HepG2 (cell line): Measurements from ENCODE around the gene ASB14. TPM values are rescaled to one million over a fixed set of nuclear protein-coding genes. Genes with fewer than 3 reads are reported as not detected.

Source experiments
- ARID5B ChIP-seq: IDR thresholded peaks from 2 replicates; pipeline ENCODE4 v1.4.0; 2020; ENCODE audit warnings: mild to moderate bottlenecking, missing genetic modification reagents
- ATAD3A ChIP-seq: sonication (generic); formaldehyde crosslinking; IDR thresholded peaks from 2 replicates; pipeline ENCODE4 v1.4.0; 2020; ENCODE audit warnings: missing genetic modification reagents
- BORCS8-MEF2B ChIP-seq: sonication (generic); formaldehyde crosslinking; IDR thresholded peaks from 2 replicates; pipeline ENCODE4 v1.8.0; 2022; ENCODE audit warnings: mild to moderate bottlenecking, missing genetic modification reagents
- GFI1 ChIP-seq: sonication (generic); formaldehyde crosslinking; IDR thresholded peaks from 2 replicates; pipeline ENCODE4 v1.5.0; 2020; ENCODE audit warnings: missing genetic modification reagents, mild to moderate bottlenecking, borderline replicate concordance
- GTF3A ChIP-seq: sonication (generic); formaldehyde crosslinking; conservative IDR thresholded peaks from 2 replicates; pipeline ENCODE4 v1.4.0; 2020; ENCODE audit warnings: mild to moderate bottlenecking, missing genetic modification reagents
- KDM1A ChIP-seq: IDR thresholded peaks from 2 replicates; pipeline ENCODE4 v1.6.1; 2016; ENCODE audit warnings: missing compliant biosample characterization
- KDM5B ChIP-seq: sonication (generic); formaldehyde crosslinking; IDR thresholded peaks from 2 replicates; pipeline ENCODE4 v1.4.0; 2020; ENCODE audit warnings: missing genetic modification reagents, mild to moderate bottlenecking, borderline replicate concordance
- MAFG ChIP-seq: sonication (generic); formaldehyde crosslinking; IDR thresholded peaks from 2 replicates; pipeline ENCODE4 v1.5.1; 2020; ENCODE audit warnings: mild to moderate bottlenecking, missing genetic modification reagents
- MTERF4 ChIP-seq: sonication (generic); formaldehyde crosslinking; IDR thresholded peaks from 2 replicates; pipeline ENCODE4 v1.8.0; 2023; ENCODE audit warnings: mild to moderate bottlenecking, missing genetic modification reagents
- PHF8 ChIP-seq: sonication (generic); formaldehyde crosslinking; IDR thresholded peaks from 2 replicates; pipeline ENCODE4 v1.5.0; 2020; ENCODE audit warnings: missing genetic modification reagents
- SNAPC4 ChIP-seq: sonication (generic); formaldehyde crosslinking; IDR thresholded peaks from 2 replicates; pipeline ENCODE4 v1.4.0; 2020; ENCODE audit warnings: mild to moderate bottlenecking, missing genetic modification reagents
- ZBTB39 ChIP-seq: sonication (generic); formaldehyde crosslinking; IDR thresholded peaks from 2 replicates; pipeline ENCODE4 v1.5.0; 2020; ENCODE audit warnings: missing genetic modification reagents
- ZFP36 ChIP-seq: fragments of 150-350 bp; IDR thresholded peaks from 2 replicates; pipeline ENCODE4 v1.6.1; 2018; ENCODE audit warnings: borderline replicate concordance, low read length, low read depth; ENCODE audit not compliant: partially characterized antibody
- ZMAT3 ChIP-seq: sonication (generic); formaldehyde crosslinking; conservative IDR thresholded peaks from 2 replicates; pipeline ENCODE4 v1.7.0; 2021; ENCODE audit warnings: missing genetic modification reagents
- ZNF382 ChIP-seq: sonication (generic); formaldehyde crosslinking; IDR thresholded peaks from 2 replicates; pipeline ENCODE4 v1.5.0; 2020; ENCODE audit warnings: missing genetic modification reagents, mild to moderate bottlenecking, borderline replicate concordance
- ZNF616 ChIP-seq: sonication (generic); formaldehyde crosslinking; IDR thresholded peaks from 2 replicates; pipeline ENCODE4 v1.5.0; 2020; ENCODE audit warnings: low read depth, mild to moderate bottlenecking, missing genetic modification reagents
- ZNF878 ChIP-seq: sonication (generic); formaldehyde crosslinking; IDR thresholded peaks from 2 replicates; pipeline ENCODE4 v1.8.1; 2023; ENCODE audit warnings: mild to moderate bottlenecking, missing genetic modification reagents, moderate library complexity
- polyA plus RNA-seq, 8 experiments: library from polyadenylated mRNA; depleted of rRNA in 3 of 8; stranded (reverse) in 7 of 8; unstranded in 1 of 8; fragments of >200 nt; fragmentation: Illumina TruSeq in 4 of 8; extraction: Trizol in 4 of 8; gene quantifications; 2 replicates each; pipeline versions ENCODE4 v1.2.1 to v1.2.3, GENCODE V29; 2011 to 2016; ENCODE audit warnings: low read depth in 4 of 8, missing spikeins in 1 of 8, mixed read lengths in 1 of 8; ENCODE audit not compliant: insufficient read depth in 1 of 8
- total RNA-seq, 5 experiments: library from RNA; depleted of rRNA; stranded (reverse); fragments of >200 nt; fragmentation: Illumina TruSeq; extraction: Trizol; gene quantifications; 2 replicates each; pipeline ENCODE4 v1.2.3, GENCODE V29; 2016; ENCODE audit warnings: low read depth in 1 of 5

The ASB14 gene
- total and polyA plus RNA-seq, 2 of the 13 experiments (the other 11 are each of a cell fraction or from before 2014, with no cell fraction given) = not detected

- TF ChIP-seq ZBTB39 (CRISPR knock-in tag) (no peak), KDM5B (peak; percentile 93), ARID5B (peak; percentile 58), ZMAT3 (CRISPR knock-in tag) (peak; percentile 70), ZFP36 (no peak), GTF3A (CRISPR knock-in tag) (no peak), ZNF878 (peak; percentile 58; the same call in 1 of the 2 replicates), MAFG (CRISPR knock-in tag) (no peak), KDM1A (CRISPR knock-in tag) (no peak), BORCS8-MEF2B (CRISPR knock-in tag) (peak; percentile 85; the same call in 1 of the 2 replicates), SNAPC4 (CRISPR knock-in tag) (no peak), PHF8 (CRISPR knock-in tag) (peak; percentile 76), MTERF4 (CRISPR knock-in tag) (peak; percentile 42; the same call in 1 of the 2 replicates), ZNF616 (CRISPR knock-in tag) (peak; percentile 74; the same call in 1 of the 2 replicates), ATAD3A (CRISPR knock-in tag) (no peak), GFI1 (CRISPR knock-in tag) (peak; percentile 40; the same call in 1 of the 2 replicates), ZNF382 (no peak)
Measured at GRCh38 chr3:57227204-57227929, 65.1 kb downstream of the ASB14 start, which contains the start of gene APPL1 (continued).
